Central memory CD8-positive, alpha-beta T cell (primary cell): ENCODE results near the gene MST1R.
A peak's percentile ranks its signal among the peaks of the same experiment; 100 is the strongest.

Experiments used
- ATAC-seq: fragments of 150-1000 bp; cut with Tn5 transposase; replicated peaks from 2 replicates; pipeline ENCODE4 v1.10.0; 2022; ENCODE audit warnings: mild to moderate bottlenecking, moderate FRiP score, moderate number of reproducible peaks; ENCODE audit not compliant: poor library complexity, severe bottlenecking; ENCODE audit errors: extremely low read depth
- DNase-seq, 2 donors: peaks; one replicate each; pipeline ENCODE4 v3.0.0; 2021; ENCODE audit warnings: low spot score in 2 of 2
- H3K27ac Mint-ChIP-seq: one replicate; pipeline ENCODE4 v1.8.0; 2022; ENCODE audit warnings: low read depth, mild to moderate bottlenecking, moderate library complexity, mixed read lengths
- H3K27me3 Mint-ChIP-seq: one replicate; pipeline ENCODE4 v1.8.0; 2022; ENCODE audit warnings: mixed read lengths
- H3K36me3 Mint-ChIP-seq: one replicate; pipeline ENCODE4 v1.8.0; 2022; ENCODE audit warnings: mild to moderate bottlenecking, moderate library complexity, mixed read lengths; ENCODE audit not compliant: insufficient read depth
- H3K4me1 Mint-ChIP-seq: one replicate; pipeline ENCODE4 v1.8.0; 2022; ENCODE audit warnings: mixed read lengths
- H3K4me3 Mint-ChIP-seq: one replicate; pipeline ENCODE4 v1.8.0; 2022; ENCODE audit warnings: mild to moderate bottlenecking, moderate library complexity, mixed read lengths
- H3K9me3 Mint-ChIP-seq: one replicate; pipeline ENCODE4 v1.8.0; 2022; ENCODE audit warnings: mixed read lengths

MST1R gene

GRCh38 chr3:49839193-49839809 is 64.4 kb downstream of the MST1R start:
- H3K27ac Mint-ChIP-seq = no peak overlapping the region

More at GRCh38 chr3:49839193-49839809, 64.4 kb downstream of the MST1R start:
- Mint-ChIP-seq H3K36me3 (peaks cover 1% of the 10 kb centered on the region), H3K4me3 (no peak overlapping the region), H3K9me3 (no peaks in the 10 kb centered on the region), H3K4me1 (no peaks in the 10 kb centered on the region), H3K27me3 (no peaks in the 10 kb centered on the region)
- ATAC-seq (peak; percentile 88), DNase-seq (peak; percentile 69)
